Prostate gland (tissue), 2 donors: Measurements from ENCODE around the gene ADD3. TPM values are rescaled to one million over a fixed set of nuclear protein-coding genes. Genes with fewer than 3 reads are reported as not detected.
A peak's percentile ranks its signal among the peaks of the same experiment; 100 is the strongest.
"Not testable (repeated sequence)": the region's sequence is repeated elsewhere in the genome, so short reads cannot be mapped to it uniquely, and the experiment has no call there.

ENCODE experiments used
- DNase-seq: peaks from one replicate; pipeline ENCODE4 v3.0.0-alpha.2; 2019; ENCODE audit warnings: low spot score
- H3K27ac ChIP-seq, 2 donors: fragments of 200-600 bp; sonication (generic); 2 replicates each; pipeline ENCODE4 v1.5.1; 2017 to 2019
- H3K27me3 ChIP-seq: fragments of 200-600 bp; sonication (generic); replicated peaks from 2 replicates; pipeline ENCODE4 v1.5.1; 2019; ENCODE audit not compliant: insufficient read depth
- H3K36me3 ChIP-seq, 2 donors: fragments of 200-600 bp; sonication (generic); 1 replicate in 1 of 2; 2 replicates in 1 of 2; pipeline versions ENCODE4 v1.5.1 to v1.8.1; 2017 to 2019
- H3K4me1 ChIP-seq: fragments of 200-600 bp; sonication (generic); replicated peaks from 2 replicates; pipeline ENCODE4 v1.5.1; 2019
- H3K4me3 ChIP-seq, 2 donors: fragments of 200-600 bp; sonication (generic); 2 replicates each; pipeline ENCODE4 v1.5.1; 2017 to 2019
- H3K9me3 ChIP-seq: fragments of 200-600 bp; sonication (generic); 2 replicates; pipeline ENCODE4 v1.5.1; 2017
- POLR2A ChIP-seq: fragments of 450-650 bp; IDR thresholded peaks from one replicate; pipeline ENCODE4 v1.6.1; 2016; ENCODE audit warnings: antibody characterized with exemption, mild to moderate bottlenecking
- POLR2AphosphoS5 ChIP-seq: sonication (generic); formaldehyde crosslinking; IDR thresholded peaks from one replicate; pipeline ENCODE4 v1.6.1; 2017; ENCODE audit warnings: antibody characterized with exemption
- WGBS: methylation state at CpG from one replicate; pipeline ENCODE4 v1.1.5; 2018; 5-methylcytosine and 5-hydroxymethylcytosine counted together
- intact Hi-C: fragments of 100-400 bp; cut with DNase I; formaldehyde crosslinking; loops from one replicate; pipeline ENCODE4 v1.14.2; 2022
- total RNA-seq, 2 donors: library from RNA; depleted of rRNA; stranded (reverse); fragments of >200 nt; gene quantifications; one replicate each; pipeline ENCODE4 v1.1.0, GENCODE V29; 2016
- TF ChIP-seq, protein P1 (sequence below), 4 experiments: fragments of 200-600 bp in 2 of 4; fragments of 450-650 bp in 2 of 4; sonication (generic) in 2 of 4; IDR thresholded peaks; 1 replicate in 3 of 4; 2 replicates in 1 of 4; pipeline ENCODE4 v1.5.1; 2016 to 2019; ENCODE audit warnings: antibody characterized with exemption in 4 of 4, mild to moderate bottlenecking in 2 of 4, moderate library complexity in 2 of 4

The ADD3 gene
- total RNA-seq, 2 donors from 2014 or later = 76.4 to 127 TPM

DNA sequence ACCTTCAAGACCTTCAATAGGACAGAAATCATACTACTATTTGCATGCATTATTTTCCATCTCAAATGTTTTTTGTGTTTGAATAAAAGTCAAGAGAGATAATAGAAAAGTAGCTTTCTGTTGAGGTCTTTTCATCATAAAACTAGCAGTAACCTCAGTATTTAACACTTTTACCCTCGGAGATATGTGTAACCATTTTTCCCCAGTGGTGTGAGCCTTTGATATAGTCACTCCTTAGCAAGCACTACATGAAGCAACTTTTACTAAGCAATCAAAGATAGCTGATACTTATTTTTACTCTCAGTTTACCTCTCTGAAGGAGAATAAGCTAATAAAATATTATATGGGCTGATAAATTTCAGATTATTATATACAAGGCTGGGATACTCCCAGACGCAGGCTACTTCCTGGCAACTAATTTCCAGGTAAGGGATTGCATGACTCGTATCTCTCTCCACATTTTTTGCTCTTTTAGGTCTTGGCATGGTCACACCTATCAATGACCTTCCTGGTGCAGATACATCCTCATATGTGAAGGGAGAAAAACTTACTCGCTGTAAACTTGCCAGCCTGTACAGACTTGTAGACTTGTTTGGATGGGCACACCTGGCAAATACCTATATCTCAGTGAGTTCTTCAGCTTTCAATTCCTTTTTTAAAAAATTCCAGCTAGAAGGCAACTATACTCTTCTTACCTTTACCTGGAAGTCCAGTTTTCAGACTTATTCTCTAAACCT, 108.2 kb downstream of the ADD3 start:
- H3K4me1 ChIP-seq = no peaks in the 10 kb centered on the region
- 46% methylated on average over 4 of the region's 4 CpGs for WGBS
- no peaks in the 10 kb centered on the region for H3K27me3 ChIP-seq
- TF ChIP-seq POLR2A (no peak), POLR2AphosphoS5 (no peak)
- TF ChIP-seq, protein P1, sequence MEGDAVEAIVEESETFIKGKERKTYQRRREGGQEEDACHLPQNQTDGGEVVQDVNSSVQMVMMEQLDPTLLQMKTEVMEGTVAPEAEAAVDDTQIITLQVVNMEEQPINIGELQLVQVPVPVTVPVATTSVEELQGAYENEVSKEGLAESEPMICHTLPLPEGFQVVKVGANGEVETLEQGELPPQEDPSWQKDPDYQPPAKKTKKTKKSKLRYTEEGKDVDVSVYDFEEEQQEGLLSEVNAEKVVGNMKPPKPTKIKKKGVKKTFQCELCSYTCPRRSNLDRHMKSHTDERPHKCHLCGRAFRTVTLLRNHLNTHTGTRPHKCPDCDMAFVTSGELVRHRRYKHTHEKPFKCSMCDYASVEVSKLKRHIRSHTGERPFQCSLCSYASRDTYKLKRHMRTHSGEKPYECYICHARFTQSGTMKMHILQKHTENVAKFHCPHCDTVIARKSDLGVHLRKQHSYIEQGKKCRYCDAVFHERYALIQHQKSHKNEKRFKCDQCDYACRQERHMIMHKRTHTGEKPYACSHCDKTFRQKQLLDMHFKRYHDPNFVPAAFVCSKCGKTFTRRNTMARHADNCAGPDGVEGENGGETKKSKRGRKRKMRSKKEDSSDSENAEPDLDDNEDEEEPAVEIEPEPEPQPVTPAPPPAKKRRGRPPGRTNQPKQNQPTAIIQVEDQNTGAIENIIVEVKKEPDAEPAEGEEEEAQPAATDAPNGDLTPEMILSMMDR (IDR thresholded peaks at IDR 0.05) = no peak
- no peaks in the 10 kb centered on the region for H3K36me3 ChIP-seq
- H3K4me3 ChIP-seq = no peak overlapping the region
- peak; percentile 11 for DNase-seq
- H3K27ac ChIP-seq = no peak overlapping the region
- intact Hi-C loops = no loop called here
- no peaks in the 10 kb centered on the region for H3K9me3 ChIP-seq

- Histone ChIP-seq H3K27ac (no peak overlapping the region), H3K36me3 (no peaks in the 10 kb centered on the region), H3K27me3 (no peaks in the 10 kb centered on the region), H3K4me1 (no peaks in the 10 kb centered on the region), H3K9me3 (no peaks in the 10 kb centered on the region), H3K4me3 (no peak overlapping the region)
- WGBS = 80% methylated on average over 1 of the region's 1 CpG
- DNase-seq = no peak
- intact Hi-C loops = no loop called here
- no peak for TF ChIP-seq POLR2AphosphoS5
- TF ChIP-seq POLR2A = no peak
- TF ChIP-seq, protein P1 (IDR thresholded peaks at IDR 0.05) = no peak
Observed at GRCh38 chr10:110118891-110119621, 111.3 kb downstream of the ADD3 start.

- TF ChIP-seq POLR2AphosphoS5 (no peak), POLR2A (no peak)
- TF ChIP-seq, protein P1 (IDR thresholded peaks at IDR 0.05) = no peak
- Histone ChIP-seq H3K4me3 (no peak overlapping the region), H3K27me3 (no peaks in the 10 kb centered on the region), H3K36me3 (no peaks in the 10 kb centered on the region), H3K27ac (no peak overlapping the region), H3K9me3 (no peaks in the 10 kb centered on the region), H3K4me1 (no peaks in the 10 kb centered on the region)
- no peak for DNase-seq
- 91% methylated on average over 2 of the region's 2 CpGs for WGBS
- intact Hi-C loops = no loop called here
Observed at GRCh38 chr10:110123594-110123993, 115.8 kb downstream of the ADD3 start.

- Histone ChIP-seq H3K27ac (no peak overlapping the region), H3K4me3 (no peak overlapping the region), H3K4me1 (no peaks in the 10 kb centered on the region), H3K9me3 (no peaks in the 10 kb centered on the region), H3K27me3 (no peaks in the 10 kb centered on the region), H3K36me3 (no peaks in the 10 kb centered on the region)
- TF ChIP-seq POLR2AphosphoS5 (no peak), POLR2A (no peak)
- TF ChIP-seq, protein P1 (IDR thresholded peaks at IDR 0.05) = no peak
- no peak for DNase-seq
- intact Hi-C loops = no loop called here
Observed at GRCh38 chr10:110129490-110129889, 121.7 kb downstream of the ADD3 start.

DNA sequence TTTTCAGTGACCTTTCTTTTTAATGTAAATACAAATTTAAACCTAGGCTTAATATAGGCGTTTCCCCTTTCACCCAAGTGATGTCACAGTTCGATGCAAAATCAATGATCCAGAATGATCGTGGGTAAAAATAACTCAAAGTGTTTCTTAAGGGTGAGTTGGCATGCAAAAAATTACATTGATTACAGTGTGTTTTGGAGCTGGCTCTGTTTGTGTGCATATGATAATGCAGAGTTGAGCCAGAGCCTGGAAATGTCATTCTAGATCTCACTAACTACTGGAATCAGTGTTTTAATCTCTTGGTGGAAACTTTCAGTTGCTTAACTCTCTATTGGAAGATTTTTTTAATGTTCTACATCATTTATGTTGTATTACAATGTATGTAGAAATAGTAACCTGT, 127.1 kb downstream of the ADD3 start:
- Histone ChIP-seq H3K36me3 (no peaks in the 10 kb centered on the region), H3K4me1 (no peaks in the 10 kb centered on the region), H3K27ac (no peak overlapping the region), H3K9me3 (no peaks in the 10 kb centered on the region), H3K27me3 (no peaks in the 10 kb centered on the region), H3K4me3 (no peak overlapping the region)
- TF ChIP-seq POLR2AphosphoS5 (no peak), POLR2A (no peak)
- TF ChIP-seq, protein P1 (IDR thresholded peaks at IDR 0.05) = no peak
- WGBS = 87% methylated on average over 3 of the region's 3 CpGs
- intact Hi-C loops = loop anchor here (5.0 kb wide), 5 partner anchors 72 to 412 kb away; partner anchors contain the start of genes MXI1 and SMNDC1
- no peak for DNase-seq

DNA sequence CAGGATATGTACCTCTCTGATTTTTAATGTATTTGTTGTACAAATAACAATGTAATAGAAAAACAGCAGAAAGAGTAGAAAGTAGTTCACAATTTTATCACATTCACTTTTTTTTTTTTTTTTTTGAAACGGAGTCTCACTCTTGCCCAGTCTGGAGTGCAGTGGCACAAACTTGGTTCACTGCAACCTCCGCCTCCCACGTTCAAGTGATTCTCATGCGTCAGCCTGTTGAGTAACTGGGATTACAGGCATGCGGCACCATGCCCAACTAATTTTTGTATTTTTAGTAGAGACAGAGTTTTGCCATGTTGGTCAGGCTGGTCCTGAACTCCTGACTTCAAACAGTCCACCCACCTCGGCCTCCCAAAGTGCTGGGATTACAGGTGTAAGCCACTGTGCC, 128.1 kb downstream of the ADD3 start:
- intact Hi-C loops = loop anchor here (5.0 kb wide), 5 partner anchors 71 to 411 kb away; partner anchors contain the start of genes MXI1 and SMNDC1

More for the DNA sequence above, 128.1 kb downstream of the ADD3 start:
- H3K27me3 ChIP-seq, H3K4me1 ChIP-seq, H3K4me3 ChIP-seq, H3K9me3 ChIP-seq, H3K36me3 ChIP-seq, H3K27ac ChIP-seq, DNase-seq: not testable (repeated sequence)
- 84% methylated on average over 6 of the region's 6 CpGs for WGBS
